ENCODE data around the gene ZC3H4. TPM values are rescaled to one million over a fixed set of nuclear protein-coding genes. Genes with fewer than 3 reads are reported as not detected.

Gene ZC3H4
- total and polyA plus RNA-seq, 2 experiments from 2014 or later, result 26.7 to 36.9 TPM

GRCh38 chr19:47094557-47095475 lies 18.8 kb downstream of the ZC3H4 start (continued):
- TF ChIP-seq ZNF462 (CRISPR knock-in tag; IDR thresholded peaks at IDR 0.05) (no peak), JUNB (IDR thresholded peaks at IDR 0.05; ENCODE audit: unreplicated experiment) (no peak), CREB1 (CRISPR knock-in tag; IDR thresholded peaks at IDR 0.05; ENCODE audit: low read depth) (no peak), REST (IDR thresholded peaks at IDR 0.05; ENCODE audit: unreplicated experiment) (no peak), CTCF (conservative IDR thresholded peaks at IDR 0.05; ENCODE audit: low read depth in 2 of 2) (no peak), POLR2AphosphoS5 (IDR thresholded peaks at IDR 0.05; ENCODE audit: low read depth) (no peak), NANOG (IDR thresholded peaks at IDR 0.05; ENCODE audit: borderline replicate concordance) (no peak)
